ENCODE results near the gene LPAR1.

The LPAR1 gene

GRCh38 chr9:111039231-111039906 is 1.1 kb upstream of the LPAR1 start:
- peak overlapping the region; percentile 71 for H3K4me3 ChIP-seq (ENCODE audit: low read length)
- TF ChIP-seq, protein P1, sequence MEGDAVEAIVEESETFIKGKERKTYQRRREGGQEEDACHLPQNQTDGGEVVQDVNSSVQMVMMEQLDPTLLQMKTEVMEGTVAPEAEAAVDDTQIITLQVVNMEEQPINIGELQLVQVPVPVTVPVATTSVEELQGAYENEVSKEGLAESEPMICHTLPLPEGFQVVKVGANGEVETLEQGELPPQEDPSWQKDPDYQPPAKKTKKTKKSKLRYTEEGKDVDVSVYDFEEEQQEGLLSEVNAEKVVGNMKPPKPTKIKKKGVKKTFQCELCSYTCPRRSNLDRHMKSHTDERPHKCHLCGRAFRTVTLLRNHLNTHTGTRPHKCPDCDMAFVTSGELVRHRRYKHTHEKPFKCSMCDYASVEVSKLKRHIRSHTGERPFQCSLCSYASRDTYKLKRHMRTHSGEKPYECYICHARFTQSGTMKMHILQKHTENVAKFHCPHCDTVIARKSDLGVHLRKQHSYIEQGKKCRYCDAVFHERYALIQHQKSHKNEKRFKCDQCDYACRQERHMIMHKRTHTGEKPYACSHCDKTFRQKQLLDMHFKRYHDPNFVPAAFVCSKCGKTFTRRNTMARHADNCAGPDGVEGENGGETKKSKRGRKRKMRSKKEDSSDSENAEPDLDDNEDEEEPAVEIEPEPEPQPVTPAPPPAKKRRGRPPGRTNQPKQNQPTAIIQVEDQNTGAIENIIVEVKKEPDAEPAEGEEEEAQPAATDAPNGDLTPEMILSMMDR (IDR thresholded peaks at IDR 0.05; ENCODE audit: insufficient read depth, low read depth, low read length, missing control alignments), result no peak
- peak; percentile 53 for DNase-seq (ENCODE audit: low read depth)

DNA sequence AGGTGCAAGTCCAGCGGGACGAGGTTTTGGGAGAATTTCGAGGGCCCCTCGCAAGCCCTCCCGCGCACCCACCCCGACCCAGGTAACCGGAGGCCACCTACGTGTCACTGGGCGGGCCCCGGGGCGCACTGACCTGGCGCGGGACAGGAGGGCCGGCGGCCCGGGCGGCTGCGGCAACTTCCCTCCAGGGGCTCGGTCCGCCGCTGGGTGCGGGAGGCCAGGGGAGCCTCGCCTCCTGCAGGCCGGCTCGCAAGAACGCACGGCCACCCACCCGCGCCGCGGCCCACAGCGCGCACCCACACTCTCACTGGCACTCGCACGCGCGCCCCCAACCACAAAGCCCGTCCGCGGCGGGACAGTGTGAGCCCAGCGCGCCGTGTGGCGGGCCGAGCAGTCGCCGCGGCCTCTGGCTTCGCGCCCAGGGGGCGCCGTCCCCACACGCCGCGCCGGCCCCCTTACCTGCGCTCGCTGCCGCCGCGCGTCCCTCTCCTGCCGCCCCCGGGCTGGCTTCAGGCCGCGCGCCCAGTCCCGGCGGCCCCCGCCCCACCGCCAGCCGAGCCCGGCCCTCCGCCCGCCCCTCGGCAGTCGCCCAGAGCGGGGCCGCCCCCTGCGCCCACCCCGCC is 451 bp downstream of the LPAR1 start:
- H3K4me3 ChIP-seq (ENCODE audit: low read length), result peak overlapping the region; percentile 76
- DNase-seq (ENCODE audit: low read depth), result peak; percentile 54
- TF ChIP-seq, protein P1 (IDR thresholded peaks at IDR 0.05; ENCODE audit: insufficient read depth, low read depth, low read length, missing control alignments), result no peak

DNA sequence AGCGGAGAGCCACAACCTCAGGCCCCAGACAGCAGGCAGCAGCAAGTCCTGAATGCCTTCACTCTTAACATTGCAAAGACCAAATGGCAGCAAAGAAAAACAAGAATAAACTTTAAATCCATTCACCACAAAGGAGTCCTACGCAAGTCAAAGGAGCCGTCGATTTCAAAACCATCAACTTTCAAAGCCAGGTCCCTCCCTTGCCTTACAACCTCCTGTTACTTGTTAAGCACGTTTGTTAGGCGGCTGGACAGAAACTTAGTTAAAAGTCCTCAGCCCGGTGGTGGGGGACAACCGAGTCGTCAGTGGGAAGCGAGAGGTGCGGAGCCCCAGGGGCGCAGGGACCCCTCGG is 938 bp downstream of the LPAR1 start:
- H3K4me3 ChIP-seq (ENCODE audit: low read length), result peak overlapping the region; percentile 76
- DNase-seq (ENCODE audit: low read depth), result peak; percentile 61
- TF ChIP-seq, protein P1 (IDR thresholded peaks at IDR 0.05; ENCODE audit: insufficient read depth, low read depth, low read length, missing control alignments), result no peak

GRCh38 chr9:111036946-111037345 is 1.3 kb downstream of the LPAR1 start:
- peak; percentile 55 for DNase-seq (ENCODE audit: low read depth)
- H3K4me3 ChIP-seq (ENCODE audit: low read length), result peak overlapping the region; percentile 76
- TF ChIP-seq, protein P1 (IDR thresholded peaks at IDR 0.05; ENCODE audit: insufficient read depth, low read depth, low read length, missing control alignments), result no peak

DNA sequence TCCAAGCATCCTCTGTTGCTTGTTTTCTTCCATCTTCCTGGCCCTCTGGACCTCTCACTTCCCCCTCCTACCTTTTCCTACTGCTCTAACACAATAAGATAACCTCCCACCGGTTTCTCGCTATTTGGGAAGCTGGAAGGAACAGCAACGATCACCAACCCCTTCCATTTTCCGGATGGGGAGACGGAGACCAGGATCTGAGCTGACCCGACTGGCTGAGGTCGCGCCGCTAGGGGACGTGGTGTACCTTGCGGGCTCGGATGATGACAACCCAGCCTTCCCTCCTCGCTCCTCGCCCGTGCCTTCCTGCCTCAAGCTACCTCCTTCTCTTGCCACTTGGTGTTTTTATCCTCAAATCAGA is 1.9 kb downstream of the LPAR1 start:
- H3K4me3 ChIP-seq (ENCODE audit: low read length), result peak overlapping the region; percentile 76

DNA sequence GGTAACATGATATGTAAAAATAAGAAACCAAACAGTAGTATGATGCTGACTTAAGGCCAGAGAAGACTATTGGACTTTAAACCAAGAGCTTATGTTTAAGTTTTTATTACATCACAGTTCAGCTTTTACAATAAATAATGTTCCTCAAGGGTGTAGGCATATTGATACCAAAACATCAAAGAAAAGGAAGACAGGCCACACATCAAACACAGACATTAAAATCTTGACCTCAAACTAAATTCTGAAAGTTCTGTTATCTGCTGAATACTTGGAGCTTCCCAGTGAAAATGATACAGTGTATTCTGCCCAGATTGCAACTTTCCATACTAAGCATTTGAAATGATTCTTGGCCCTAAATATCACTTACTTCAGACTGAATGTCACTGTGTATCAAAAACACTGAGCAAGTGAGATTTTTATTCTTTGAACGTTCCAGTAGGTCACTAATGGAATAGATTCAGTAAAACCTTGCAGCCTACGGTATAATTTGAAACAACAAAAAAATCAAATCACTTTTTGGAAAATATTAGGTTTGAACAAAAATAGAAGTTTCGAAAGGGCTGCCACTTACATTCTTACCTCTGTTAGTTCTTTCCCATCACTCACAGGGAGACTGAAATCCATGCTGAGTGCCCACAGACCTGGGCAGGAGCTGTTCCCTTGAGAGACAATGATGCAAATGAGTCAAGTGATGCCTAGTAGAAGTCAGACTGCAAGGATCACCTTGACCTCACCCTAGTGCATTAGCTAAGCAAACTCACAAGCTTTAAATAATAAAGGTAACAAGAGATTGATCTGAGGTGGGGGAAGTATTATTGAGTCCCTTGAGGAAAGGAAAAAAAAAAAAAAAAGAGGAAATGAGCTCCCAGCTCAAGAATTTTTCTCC is 2.5 kb downstream of the LPAR1 start:
- TF ChIP-seq, protein P1 (IDR thresholded peaks at IDR 0.05; ENCODE audit: insufficient read depth, low read depth, low read length, missing control alignments), result no peak
- H3K4me3 ChIP-seq (ENCODE audit: low read length), result peak overlapping the region; percentile 76

More for the DNA sequence above, 1.9 kb downstream of the LPAR1 start:
- DNase-seq (ENCODE audit: low read depth), result peak; percentile 73
- TF ChIP-seq, protein P1 (IDR thresholded peaks at IDR 0.05; ENCODE audit: insufficient read depth, low read depth, low read length, missing control alignments), result peak; percentile 79

More for the DNA sequence above, 2.5 kb downstream of the LPAR1 start:
- DNase-seq (ENCODE audit: low read depth), result no peak
